ENCODE data around the gene SLC28A1.
A peak's percentile ranks its signal among the peaks of the same experiment; 100 is the strongest.

The SLC28A1 gene, protein sequence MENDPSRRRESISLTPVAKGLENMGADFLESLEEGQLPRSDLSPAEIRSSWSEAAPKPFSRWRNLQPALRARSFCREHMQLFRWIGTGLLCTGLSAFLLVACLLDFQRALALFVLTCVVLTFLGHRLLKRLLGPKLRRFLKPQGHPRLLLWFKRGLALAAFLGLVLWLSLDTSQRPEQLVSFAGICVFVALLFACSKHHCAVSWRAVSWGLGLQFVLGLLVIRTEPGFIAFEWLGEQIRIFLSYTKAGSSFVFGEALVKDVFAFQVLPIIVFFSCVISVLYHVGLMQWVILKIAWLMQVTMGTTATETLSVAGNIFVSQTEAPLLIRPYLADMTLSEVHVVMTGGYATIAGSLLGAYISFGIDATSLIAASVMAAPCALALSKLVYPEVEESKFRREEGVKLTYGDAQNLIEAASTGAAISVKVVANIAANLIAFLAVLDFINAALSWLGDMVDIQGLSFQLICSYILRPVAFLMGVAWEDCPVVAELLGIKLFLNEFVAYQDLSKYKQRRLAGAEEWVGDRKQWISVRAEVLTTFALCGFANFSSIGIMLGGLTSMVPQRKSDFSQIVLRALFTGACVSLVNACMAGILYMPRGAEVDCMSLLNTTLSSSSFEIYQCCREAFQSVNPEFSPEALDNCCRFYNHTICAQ

DNA sequence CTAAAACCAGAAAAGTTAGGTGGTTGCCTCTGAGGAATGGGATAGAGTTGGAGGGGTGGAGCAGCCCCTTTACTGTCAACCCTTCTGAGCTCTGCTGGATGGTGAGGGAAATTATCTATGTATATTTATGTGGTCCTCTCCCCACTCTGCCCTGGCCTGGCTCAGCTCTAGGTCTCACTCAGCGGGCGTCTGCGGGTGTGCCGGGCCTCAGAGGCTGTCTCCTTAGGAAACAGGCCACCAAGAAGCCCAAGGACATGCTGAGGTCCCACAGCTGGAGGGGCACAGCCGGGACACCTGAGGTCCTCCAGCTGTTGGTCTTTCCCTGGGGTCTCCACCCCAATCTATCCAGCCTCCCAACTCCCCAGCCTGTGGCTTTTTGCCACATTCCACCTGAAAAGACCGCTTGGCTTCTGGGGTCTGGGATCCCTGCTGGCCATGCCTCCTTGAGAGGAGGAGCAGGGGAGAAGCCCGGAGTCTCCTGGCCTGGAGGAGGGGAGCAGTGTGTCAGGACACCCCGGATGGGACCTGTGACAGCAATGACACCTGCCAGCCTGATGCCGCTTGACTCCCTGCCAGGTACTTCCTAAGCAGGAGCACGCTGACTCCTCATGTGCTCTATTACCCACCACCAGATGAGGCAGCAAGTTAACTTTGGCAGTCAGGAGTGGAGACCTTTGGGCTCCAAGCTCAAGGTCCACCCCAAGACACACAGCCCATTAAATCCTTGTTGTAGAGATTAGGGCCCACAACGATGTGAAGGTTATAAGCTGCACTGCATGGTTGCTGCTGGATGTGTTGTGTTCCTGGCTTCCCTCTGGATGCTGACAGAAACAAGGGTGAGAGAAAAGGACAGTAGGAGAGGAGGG is at the start of gene SLC28A1:
Gene SLC28A1, plus strand, starts transcription at position 747 of the 866 bp plus-strand sequence. CDS start 3,099 bp downstream, outside the sequence.
- DNase-seq: no peak

DNA sequence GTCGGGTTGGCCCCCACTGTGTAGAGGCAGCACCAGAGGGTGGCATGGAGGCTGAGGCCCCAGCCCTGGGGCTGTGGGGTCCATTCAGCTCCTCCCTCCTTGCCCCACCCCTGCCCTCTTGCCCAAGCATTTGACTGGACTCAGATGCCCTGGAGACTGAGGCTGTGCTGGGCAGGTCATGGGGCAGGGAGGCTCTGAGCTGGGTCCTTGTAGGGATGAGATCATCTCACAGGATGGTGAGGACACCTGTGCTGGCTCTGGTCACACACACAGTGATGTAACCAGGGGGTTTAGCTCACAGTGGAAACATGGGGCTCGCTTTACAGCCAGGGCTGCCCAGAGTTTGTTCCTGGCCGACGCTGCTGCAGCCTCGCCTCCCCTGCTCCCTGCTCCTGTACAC is 49.5 kb upstream of the SLC28A1 start:
- no peak for DNase-seq

DNA sequence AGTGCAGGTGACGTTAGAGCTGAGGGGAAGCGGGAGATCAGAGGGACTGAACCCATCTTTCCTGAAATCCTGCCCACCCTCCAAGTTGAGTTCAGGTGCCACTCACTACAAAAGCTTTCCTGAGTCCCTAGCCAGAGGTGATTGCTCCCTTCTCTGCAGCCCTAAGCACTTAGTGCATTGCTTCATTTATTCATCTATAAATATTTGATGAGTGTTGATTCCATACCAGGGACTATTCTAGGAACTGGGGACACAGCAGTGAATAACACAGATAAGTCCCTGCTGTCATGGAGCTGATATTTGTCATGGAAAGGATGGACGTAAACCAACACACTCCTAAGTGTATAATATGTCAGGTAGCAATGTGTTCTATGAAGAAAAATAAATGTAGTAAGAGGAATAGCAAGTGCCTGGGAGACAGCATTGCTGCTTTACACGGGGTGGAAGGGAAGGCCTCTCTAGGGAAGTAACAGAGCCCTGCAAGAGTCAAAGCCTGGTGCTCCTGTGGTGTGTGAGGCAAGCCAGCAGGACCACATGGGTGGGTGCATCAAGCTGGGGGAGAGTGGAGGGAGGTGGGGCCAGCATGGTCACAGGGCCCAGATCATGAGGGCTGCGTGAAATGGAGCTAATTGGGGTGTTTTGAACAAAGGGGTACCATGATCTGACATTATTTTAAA is 48.7 kb upstream of the SLC28A1 start:
- no peak for DNase-seq

DNA sequence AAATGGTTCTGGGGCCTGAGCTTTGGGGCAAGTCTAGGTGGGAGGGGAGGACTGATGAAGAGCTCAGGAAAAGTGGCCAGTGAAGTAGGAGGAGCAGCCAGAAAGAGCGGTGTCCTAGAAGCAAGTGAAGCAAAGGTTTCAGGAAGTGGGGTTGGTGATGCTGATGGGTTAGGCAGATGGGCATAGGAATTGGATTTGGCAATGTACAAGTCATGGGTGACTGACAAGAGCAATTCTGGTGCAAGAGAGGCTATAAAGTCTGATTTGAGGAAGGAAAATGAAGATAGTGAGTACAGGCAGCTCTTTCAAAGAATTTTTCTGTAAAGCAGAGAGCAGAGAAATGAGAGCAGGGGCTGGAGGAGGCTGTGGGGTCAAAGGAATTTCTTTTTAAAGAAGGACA is 47.6 kb upstream of the SLC28A1 start:
- no peak for DNase-seq

DNA sequence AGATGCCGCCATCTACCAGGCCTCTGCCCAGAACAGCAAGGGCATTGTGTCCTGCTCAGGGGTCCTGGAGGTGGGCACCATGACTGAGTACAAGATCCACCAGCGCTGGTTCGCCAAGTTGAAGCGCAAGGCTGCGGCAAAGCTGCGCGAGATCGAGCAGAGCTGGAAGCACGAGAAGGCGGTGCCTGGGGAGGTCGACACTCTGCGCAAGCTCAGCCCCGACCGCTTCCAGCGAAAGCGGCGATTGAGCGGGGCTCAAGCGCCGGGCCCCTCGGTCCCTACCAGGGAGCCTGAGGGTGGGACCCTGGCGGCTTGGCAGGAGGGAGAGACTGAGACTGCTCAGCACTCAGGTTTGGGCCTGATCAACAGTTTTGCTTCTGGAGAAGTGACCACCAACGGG is 44.7 kb upstream of the SLC28A1 start:
- DNase-seq: no peak

DNA sequence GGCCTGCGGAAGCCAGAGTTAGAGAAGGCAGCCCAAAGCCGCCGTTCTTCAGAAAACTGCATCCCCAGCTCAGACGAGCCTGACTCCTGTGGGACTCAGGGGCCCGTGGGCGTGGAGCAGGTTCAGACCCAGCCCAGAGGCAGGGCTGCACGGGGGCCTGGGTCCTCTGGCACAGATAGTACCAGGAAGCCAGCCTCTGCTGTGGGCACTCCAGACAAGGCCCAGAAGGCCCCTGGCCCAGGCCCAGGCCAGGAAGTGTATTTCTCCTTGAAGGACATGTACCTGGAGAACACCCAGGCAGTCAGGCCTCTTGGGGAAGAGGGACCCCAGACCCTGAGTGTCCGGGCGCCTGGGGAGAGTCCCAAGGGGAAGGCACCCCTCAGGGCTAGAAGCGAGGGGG is 44.2 kb upstream of the SLC28A1 start:
- no peak for DNase-seq

DNA sequence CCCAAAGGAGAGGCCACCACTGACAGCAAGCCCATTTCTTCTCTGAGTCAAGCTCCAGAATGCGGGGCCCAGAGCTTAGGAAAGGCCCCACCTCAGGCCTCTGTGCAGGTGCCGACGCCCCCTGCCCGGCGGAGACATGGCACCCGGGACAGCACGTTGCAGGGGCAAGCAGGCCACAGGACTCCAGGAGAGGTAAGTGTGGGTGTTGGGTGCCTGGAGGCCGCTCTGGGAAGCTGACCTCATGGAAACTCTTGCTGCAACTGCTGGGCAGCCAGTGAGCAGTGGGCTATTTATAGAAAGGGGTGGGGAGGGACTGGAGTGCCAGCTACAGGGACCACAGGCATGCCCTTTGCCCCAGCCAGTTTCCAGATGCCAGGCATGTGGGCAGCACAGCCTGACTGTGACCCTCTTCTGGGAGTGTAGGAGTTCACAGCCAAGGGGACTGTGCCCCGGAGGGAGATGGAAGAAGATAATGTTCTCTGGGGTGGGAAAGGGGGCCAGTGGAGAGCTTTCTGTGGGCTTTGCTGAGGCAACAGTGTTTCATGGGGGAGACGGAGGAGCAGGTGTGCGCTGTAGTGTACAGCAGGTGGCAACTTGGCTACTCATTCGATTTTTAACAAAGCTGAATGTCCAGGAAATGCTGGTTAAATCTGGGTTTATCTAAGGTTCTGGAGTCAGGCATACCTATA is 43.6 kb upstream of the SLC28A1 start:
- peak in 1 of 2 experiments; percentile 25 for DNase-seq

DNA sequence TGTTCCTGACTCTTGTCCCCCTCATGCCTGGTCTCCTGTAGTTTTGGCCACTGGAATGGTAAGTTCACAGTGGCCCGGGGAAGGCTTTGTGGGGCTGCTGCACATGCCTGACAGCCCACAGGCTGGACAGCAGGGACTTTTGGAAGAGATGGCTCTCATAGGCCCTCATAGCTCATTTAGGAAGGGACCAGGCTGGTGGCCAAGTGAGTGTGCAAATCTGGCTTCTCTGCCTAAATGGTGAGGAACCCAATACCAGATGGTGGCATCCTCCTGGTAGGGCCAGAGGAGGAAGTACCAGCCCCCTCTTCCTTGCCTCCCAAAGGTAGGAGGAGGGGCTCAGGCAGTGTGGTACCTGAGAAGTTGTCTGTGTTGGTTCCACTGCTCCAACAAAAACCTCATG is 41.7 kb upstream of the SLC28A1 start:
- no peak for DNase-seq

DNA sequence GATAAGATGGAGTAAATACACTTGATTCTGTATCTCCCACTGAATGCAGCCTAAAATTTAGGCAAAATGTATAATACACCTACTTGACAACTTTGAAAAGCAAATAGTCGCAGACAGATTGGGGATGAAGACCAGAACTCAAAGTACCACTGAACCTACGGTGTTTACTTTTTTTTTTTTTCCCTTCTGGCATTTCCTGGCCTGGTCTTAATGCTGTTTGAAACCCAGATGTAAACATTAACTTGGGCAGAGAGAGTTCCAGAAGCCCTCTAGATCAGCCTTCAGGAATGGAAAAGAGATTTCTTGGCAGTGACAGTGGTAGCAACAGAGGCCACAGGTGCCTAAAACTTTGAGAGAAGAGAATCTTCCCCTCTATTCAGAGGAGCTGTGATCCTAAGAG is 39.5 kb upstream of the SLC28A1 start:
- no peak for DNase-seq

DNA sequence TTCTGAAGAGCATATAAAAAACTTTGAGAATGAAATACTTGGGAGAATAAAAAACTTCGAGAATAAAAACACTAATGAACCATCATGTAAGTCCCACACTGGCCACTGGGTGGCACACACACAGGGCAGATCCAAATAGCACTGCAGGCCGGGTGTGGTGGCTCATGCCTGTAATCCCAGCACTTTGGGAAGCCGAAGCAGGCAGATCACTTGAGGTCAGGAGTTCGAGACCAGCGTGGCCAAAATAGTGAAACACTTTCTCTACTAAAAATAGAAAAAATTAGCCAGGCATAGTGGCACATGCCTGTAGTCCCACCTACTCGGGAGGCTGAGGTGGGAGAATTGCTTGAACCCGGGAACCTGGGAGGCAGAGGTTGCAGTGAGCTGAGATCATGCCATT is 38.8 kb upstream of the SLC28A1 start:
- peak; percentile 3 to 40 for DNase-seq

DNA sequence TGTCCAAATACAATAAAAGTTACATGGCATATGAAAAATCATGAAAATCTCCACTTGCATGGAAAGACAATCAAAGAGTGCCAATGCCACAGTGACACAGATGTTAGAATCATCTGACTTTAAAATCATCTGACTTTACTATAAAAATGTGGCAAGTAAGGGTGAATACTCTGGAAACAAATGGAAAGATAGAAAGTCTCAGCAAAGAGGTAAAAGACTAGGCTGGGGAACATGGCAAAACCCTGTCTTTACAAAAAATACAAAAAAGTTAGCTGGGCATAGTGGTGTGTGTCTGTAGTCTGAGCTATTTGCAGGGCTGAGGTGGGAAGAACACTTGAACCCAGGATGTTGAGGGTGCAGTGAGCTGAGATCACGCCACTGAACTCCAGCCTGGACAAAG is 38.2 kb upstream of the SLC28A1 start:
- DNase-seq: no peak

DNA sequence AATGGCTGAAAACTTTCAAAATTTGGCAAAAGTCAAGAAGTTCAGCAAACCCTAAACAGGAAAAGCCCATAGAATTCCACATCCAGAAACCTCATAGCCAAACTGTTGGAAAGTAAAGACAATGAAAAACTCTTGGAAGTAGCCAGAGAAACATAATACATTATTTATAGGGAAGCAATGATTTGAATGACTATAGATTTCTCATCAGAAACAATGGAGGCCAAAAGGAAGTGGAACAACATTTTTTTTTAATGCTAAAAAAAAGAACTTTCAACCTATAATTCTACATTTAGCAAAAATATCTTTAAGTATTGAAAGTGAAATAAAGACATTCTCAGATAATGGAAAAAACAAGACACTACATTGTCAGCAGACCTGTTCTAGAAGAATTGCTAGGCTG is 37.1 kb upstream of the SLC28A1 start:
- no peak for DNase-seq

DNA sequence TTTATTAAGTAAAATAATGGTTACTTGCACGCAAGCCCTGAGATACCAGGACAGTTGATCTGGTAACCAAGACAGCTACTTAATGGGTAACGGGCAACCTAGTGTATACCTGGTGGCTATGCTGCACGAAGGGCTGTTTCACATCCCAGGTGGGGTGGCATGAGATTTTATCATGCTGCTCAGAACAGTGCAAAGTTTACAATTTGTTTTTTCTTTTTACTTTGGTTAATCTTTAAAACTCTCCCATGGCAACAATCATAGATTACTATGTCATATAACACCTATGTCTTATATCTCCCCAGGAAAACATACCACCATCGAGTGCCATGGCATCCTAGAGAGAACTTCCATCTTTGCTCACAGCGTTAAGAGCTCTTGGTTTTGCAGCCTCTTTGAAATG is 32.2 kb upstream of the SLC28A1 start:
- DNase-seq: no peak

DNA sequence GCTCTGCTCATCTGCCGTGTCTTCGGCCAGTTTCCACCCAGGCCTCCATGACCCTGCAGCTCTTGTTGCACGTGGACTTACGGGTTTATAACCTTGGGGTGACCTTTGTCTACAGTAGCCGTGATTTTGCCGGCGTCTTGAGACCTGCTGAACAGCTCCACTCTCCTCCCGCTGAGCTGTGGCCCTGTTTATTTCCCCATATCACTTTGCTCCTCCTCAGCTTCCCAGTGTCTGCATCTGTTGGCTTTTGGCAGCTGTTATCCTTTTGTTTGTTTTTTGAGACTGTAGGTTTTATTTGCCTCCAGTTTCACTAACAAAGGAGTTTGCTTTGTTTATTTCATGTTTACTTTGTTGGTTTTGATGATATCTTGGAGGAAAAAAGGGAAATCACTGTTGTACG is 29.3 kb upstream of the SLC28A1 start:
- no peak for DNase-seq

DNA sequence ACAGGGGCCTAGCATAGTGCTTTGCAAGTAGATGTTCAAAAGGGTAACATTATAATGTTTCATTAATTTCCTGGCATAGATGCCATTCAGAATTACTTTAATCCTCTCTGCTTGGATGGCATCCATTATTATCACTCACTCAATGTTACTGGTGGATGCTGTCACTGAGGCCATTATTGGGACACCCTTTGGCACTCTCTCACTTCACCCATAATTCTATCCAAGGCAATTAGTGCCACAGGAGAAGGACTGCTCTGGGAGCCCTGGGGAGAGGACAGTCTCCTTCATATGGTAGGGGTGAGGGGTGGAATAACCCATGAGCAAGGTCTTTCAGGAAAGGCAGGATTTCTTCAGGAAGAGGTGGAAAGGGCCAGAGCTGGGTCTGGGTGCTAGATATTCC is 28.7 kb upstream of the SLC28A1 start:
- no peak for DNase-seq

DNA sequence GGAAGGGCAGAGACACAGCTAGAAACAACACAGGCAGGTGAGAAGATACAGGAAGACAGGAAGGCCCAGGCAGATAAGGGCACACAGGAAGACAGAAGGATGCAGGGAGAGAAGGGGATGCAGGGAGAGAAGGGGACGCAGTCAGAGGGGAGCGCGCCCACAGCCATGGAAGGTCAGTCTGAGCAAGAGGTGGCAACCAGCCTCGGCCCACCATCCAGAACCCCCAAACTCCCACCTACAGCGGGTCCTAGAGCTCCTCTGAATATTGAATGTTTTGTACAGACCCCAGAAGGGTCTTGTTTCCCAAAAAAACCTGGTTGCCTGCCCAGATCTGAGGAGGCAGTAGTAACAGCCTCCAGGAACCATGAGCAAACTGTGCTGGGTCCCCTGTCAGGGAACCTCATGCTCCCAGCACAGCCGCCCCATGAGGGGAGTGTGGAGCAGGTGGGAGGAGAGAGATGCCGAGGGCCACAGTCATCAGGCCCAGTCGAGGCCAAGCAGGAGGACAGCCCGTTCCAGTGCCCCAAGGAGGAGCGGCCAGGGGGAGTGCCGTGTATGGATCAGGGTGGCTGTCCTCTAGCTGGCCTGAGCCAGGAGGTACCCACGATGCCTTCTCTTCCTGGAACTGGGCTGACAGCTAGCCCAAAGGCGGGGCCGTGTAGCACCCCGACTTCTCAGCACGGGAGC is 27.6 kb upstream of the SLC28A1 start:
- no peak for DNase-seq

DNA sequence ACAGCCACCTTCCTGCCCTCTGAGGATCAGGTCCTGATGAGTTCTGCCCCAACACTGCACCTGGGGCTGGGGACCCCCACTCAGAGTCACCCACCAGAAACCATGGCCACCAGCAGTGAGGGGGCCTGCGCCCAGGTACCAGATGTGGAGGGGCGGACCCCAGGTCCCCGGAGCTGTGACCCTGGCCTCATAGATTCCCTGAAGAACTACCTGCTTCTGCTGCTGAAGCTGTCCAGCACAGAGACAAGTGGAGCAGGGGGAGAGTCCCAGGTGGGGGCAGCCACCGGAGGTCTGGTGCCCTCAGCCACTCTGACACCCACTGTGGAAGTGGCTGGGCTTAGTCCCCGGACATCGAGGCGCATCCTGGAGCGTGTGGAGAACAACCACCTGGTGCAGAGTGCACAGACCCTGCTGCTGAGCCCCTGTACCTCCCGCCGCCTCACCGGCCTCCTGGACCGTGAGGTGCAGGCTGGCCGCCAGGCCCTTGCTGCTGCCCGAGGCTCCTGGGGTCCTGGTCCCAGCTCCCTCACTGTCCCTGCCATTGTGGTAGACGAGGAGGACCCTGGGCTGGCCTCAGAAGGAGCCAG is 27.0 kb upstream of the SLC28A1 start:
- DNase-seq: no peak

DNA sequence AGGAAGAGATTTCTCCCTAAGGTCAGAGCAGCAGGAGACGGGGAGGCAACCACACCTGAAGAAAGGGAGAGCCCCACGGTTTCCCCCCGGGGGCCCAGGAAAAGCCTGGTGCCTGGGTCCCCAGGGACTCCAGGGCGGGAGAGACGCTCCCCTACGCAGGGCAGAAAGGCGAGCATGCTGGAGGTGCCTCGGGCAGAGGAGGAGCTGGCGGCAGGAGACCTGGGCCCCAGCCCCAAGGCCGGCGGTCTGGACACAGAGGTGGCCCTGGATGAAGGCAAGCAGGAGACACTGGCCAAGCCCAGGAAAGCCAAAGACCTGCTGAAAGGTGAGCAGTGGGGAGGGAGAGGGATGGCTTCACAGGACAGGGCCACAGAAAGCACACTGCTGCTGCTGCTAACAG is 26.2 kb upstream of the SLC28A1 start:
- peak in 1 of 2 experiments; percentile 4 for DNase-seq

DNA sequence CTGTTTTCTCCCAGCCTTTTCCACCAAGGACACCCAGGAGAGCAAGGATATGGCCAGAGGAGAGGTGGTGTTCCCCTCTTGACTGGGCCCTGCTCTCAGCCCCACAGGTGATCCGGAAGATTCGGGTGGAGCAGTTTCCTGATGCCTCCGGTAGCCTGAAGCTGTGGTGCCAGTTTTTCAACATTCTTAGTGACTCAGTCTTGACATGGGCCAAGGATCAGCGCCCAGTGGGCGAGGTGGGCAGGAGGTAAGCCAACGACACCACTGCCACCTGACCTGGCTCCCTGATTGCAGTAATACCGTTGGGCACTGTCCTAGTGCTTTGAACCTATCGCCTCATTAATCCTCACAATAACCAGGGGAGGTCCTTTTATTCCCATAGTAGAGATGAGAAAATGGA is 25.3 kb upstream of the SLC28A1 start:
- no peak for DNase-seq

DNA sequence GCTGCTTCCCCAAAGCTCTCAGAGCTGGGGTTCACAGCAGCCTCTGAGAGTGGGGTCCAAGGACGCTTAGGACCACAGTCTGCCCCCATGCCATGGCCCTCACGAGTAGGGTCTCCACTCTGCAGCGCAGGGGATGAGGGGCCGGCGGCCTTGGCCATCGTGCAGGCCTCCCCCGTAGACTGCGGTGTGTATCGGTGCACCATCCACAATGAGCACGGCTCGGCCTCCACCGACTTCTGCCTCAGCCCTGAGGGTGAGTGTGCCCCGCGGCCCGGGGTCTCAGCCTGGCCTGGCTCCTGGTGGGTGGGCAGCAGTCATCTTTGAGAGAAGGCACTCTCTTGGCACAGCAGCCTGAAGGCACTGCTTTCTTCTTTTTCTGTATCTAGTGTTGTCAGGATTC is 24.8 kb upstream of the SLC28A1 start:
- DNase-seq: no peak

DNA sequence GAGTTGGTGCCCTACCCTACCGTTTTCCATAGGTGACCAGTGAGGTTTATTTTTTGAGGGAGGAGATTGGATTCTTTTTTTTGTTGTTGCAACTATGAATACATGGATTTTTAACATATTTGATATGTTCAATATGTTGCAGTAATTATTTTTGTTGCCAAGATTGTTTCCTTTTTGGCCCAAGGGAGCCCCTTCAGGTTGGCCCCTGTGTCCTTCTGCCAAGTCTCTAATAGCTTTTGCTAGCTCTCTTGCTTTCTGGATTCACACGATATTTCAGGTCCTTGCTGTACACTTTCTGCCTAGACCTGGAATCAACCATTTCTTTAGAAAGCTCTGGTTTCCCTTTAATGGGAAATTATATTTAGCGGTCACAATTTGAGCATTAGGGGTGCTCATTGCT is 22.7 kb upstream of the SLC28A1 start:
- no peak for DNase-seq

All from NCI-H526 (cell line).